HG02885 (cell line): Measurements from ENCODE around the gene GOLGA2.
A peak's percentile ranks its signal among the peaks of the same experiment; 100 is the strongest.
"Not testable (repeated sequence)": the region's sequence is repeated elsewhere in the genome, so short reads cannot be mapped to it uniquely, and the experiment has no call there.

Experiments used
- ATAC-seq: cut with Tn5 transposase; IDR thresholded peaks from one replicate; pipeline ENCODE4 v1.9.1; 2021; ENCODE audit warnings: mild to moderate bottlenecking; ENCODE audit not compliant: unreplicated experiment, poor library complexity

The GOLGA2 gene

DNA sequence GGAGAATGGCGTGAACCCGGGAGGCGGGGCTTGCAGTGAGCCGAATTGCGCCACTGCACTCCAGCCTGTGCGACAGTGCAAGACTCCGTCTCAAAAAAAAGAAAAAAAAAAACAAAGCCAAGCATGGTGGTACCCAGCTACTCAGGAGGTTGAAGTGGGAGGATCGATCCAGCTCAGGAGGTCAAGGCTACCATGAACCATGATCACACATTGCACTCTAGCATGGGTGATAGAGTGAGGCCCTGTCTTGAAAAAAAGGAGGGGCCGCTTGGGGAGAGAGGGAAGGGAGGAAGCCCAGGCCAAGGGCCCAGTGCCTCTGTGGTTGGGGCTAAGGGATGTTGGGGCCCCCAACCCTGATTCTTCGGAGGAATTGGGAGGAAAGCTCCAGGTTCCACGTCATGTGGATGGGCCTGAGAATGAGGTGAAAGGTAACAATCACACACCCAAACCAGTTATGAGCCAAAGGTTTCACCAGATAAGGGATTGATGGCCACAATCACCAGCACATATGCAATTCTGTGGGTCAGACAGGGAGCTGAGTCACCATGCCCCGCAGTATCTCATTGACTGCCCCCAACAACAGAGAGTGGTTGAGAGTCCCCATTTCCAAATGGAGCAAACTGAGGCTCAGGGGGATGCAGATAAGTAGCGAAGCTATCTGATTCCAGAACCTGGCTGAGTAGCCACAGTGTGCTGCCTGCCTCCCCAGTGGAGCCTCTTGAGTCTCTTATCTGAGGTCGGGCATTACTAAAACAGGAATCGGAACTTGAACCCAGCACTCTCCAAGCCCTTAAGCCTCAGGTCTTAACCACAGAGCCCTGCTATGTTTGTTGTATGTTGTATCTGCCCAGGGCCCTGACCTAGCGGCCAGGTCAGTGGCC, 20.8 kb upstream of the GOLGA2 start:
- no peak for ATAC-seq

- no peak for ATAC-seq
Observed at GRCh38 chr9:128294142-128294541, 18.3 kb upstream of the GOLGA2 start.

- ATAC-seq, result no peak
Observed at GRCh38 chr9:128293091-128293490, 17.3 kb upstream of the GOLGA2 start.

DNA sequence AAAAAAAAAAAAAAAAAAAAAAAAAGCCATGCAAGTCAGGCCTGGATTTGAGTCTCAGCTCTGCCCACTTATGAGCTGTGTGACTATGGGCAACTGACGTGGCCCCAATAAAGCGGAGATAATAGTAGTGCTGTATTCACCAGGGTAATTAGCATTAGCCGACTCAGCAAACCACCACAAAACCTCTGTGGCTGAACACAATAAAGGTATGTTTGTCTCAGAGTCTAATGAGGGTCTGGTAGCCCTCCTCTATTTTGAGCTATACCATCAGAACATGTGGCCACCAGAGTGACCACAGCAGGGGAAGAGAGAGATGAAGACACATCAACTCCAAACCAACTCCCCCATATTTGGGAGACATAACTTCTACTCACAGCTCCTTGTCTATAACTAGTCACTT, 16.2 kb upstream of the GOLGA2 start:
- no peak for ATAC-seq

DNA sequence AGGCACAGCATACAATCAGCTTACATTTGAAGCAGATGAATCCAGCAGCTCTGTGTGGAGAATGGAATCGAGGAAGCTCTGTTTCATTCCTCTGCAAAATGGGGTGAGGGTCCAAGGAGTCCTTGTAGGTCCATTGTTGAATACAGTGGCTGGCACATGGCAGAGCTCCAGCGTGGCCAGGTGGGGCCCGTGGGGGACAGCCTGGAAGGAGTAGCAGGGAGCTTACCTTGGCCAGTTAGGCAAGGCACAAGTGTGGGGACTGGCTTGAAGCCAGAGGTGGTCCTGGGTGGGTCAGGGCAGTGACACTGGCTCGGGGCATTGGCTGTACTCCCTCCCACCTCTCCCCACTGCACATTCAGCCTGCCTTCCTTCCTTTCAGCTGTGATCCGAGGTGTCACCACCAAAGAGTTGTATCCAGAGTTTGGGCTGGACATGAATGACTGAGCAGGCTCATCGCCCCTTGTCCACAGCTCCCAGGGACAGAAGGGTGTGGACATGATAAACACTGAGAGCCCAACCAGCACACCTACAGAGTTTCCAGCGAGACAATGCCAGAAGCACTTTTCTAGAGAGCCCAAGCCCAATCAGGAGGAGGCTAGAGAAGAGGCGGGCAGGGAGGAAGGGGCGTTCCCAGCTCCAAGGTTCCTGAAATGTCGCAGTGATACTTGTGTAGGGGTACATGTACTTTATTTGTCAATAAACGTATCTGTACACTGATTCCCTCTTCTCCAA, 12.6 kb upstream of the GOLGA2 start:
- ATAC-seq, result no peak

DNA sequence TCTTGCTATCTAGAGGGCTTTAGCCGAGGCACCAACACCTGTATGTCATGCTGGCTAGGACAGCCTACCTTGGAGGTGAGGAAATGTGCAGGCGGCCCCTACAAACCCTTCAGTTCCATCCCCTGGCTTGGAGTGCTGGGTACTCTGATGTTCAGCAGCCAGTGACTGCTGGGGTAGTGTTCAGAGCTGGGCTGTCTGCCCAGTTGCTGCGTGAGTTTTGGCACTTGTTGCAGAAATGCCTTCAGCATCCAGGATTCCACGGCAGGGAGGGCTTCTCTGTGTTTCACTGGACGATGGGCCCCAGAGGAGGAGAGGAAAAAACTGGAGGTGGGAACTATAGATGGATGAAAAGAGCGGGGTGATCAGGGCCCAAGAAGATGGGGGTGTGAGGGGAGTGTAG, 10.6 kb upstream of the GOLGA2 start:
- ATAC-seq, result no peak

DNA sequence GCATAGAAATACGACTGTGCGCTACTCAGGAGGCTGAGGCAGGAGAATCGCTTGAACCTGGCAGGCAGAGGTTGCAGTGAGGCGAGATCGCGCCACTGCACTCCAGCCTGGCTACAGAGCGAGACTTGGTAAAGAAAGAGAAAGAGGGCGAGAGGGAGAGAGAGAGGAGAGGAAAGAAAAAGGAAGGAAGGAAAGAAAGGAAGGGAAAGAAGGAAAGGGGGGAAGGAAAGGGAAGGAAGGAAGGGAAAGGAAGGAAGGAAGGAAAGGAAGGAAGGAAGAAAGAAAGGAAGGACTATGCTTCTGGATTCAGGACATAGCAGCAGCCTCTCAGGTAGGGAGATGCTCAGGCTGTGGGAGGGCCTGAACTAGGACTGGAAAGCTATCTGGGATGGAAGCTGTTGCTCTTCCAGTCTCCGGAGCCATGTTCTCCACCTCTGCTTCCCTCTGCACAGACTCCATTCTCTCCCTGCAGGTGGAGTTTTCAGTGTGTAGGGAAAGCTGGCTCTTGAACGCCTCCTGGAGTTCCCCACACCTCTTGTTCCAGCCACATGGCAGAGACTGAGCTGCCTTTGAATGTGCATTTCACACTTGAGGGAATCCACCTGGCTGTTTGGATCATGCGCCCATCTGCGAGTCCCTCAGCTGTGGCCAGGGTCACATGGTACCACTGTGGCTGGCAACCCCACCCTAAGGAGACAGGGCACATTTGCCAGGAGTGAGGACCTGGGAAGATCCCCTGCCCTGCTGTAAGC, 9.4 kb upstream of the GOLGA2 start:
- no peak for ATAC-seq

GRCh38 chr9:128282500-128282899, 6.7 kb upstream of the GOLGA2 start:
- ATAC-seq, result no peak

DNA sequence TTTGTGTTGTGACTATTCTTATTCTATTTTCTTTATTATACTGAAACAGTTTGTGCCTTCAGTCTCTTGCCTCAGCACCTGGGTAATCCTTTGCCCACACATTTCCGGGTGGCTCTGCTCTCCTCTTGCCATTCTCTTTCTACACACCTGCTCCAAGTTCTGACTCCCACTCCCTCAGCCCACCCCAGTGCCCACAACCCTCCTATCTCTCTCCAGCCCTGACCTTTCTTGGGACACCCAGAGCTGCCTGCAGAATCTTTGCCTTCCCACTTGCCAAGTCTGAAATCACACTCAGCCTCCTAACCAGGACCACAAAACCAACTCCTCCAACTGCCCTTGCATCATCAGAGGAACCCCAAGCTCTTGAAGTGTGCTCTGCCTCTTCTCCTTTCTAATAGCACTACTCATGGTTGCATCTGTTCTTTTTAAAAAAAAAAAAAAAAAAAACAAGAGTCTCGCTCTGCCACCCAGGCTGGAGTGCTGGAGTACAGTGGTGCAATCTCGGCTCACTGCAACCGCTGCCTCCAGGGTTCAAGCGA, 4.3 kb upstream of the GOLGA2 start:
- no peak for ATAC-seq

- ATAC-seq, result not testable (repeated sequence)
Observed at GRCh38 chr9:128279088-128280073, 3.6 kb upstream of the GOLGA2 start.

DNA sequence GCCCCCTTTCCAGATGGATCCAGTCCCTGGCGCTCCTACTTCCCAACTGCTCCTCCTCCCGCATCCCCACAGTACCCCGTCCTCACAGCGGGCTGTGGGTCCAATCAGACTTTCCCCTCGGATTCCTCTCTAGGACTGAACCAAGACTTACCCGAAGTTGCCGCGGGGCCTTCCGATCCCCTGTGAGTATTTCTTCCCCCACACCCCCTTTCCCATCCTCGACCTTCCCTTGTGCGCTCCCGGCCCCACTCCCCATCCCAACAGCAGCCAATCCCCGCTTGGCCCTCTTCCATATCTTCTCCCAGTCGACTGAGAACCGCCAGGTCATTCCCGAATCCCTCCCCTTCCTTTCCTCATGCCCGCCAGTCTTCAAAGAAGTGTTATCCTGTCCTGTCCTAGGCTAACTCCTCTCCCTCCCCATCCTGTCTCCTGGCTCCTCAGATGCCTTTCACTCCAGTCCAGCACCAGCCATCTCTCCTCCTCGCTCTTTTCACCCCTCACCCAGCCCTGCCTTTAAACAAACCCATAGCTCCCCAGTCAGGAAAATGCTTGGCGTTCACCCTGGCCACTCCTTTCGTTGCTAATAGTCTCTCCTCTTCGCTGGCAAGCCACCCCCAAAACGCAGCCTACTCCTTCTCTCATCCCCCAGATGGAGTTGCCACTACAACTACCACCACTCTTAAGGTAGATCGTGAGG, 915 bp upstream of the GOLGA2 start:
- no peak for ATAC-seq

DNA sequence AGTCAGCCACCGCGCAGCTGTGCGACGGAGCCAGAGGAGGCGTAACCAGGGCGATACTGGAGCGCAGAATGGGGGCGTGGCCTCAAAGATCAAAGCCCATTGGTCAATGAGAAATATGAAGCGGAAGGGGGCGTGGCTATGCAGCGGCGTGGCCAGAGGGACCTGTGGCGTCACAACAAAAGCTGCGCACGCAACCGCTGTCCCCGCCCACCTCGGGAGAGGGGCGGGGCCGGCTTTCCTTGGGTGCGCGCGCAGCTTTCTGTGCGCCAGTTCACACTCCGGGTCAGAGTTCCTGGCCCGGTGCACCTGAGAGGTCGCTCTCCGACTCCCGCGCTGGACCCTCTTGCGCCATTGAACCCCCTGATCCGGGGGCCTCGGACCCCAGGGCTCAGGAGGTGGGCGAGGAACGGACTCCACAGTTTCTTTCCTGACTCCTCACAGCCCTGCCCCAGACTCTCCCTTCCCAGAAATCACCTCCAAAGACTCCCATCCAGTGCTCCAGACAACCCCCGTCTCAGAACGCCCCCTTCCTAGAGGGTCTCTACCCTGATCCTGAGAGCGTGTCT, 284 bp upstream of the GOLGA2 start, which contains the start of gene SWI5:
SWI5 (plus strand) TSS at position 269 of the 566 bp plus-strand sequence.
- peak; percentile 97 for ATAC-seq

DNA sequence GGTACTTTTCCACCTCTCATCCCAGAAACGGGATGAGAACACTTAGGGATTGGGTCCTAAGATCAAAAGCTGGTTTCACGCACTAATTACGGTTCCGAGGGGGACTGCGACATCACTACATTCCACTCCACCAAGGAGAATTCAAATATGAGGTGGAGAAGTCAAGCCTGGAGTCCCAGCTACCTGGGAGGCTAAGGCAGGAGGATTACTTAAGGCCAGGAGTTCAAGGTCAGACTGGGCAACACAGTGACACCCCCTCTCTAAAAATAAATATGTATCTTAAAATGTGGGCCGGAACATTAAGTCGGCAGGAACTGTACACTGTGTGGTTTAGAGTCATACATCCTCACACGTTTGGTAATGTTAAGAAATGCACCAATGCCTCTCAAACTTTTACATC, 1.6 kb downstream of the GOLGA2 start:
- ATAC-seq, result no peak

DNA sequence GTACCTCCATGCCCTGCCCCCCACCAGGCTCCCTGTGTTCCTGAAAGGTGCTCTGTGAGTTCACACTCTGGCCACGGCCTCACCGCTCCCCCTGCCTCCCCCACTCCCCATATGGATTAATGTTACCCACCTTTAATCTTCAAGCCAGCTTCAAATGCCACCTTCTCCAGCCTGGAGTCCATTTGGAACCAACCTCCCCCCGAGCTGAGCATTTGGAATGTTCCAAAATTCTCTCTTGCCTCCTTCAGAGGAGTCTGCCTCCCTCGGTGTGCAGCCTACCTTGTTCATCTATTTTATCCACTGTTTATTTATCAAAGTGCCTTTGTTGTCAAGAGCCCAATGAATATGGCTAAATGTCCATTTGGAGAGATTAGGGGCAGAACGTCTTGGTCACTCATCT, 4.3 kb downstream of the GOLGA2 start:
- no peak for ATAC-seq

DNA sequence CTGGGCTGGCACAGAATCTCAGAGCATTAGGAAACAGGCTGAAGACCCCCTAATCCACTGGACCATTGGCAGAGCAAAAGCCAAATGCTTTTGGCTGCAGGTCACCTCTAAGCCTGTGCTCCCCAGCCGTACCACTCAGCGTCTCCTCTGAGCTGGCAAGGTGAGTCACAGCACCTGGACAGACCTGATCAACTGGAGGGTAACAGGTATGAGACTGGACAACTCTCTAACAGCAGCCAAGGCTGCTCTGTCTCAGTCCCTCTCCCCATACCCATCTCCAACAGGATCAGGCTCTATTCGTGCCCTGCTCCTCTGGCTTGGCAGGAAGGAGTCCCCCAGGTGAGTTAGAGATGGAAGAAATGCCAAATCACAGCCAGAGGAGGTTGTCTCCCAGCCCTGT, 4.7 kb downstream of the GOLGA2 start:
- no peak for ATAC-seq

DNA sequence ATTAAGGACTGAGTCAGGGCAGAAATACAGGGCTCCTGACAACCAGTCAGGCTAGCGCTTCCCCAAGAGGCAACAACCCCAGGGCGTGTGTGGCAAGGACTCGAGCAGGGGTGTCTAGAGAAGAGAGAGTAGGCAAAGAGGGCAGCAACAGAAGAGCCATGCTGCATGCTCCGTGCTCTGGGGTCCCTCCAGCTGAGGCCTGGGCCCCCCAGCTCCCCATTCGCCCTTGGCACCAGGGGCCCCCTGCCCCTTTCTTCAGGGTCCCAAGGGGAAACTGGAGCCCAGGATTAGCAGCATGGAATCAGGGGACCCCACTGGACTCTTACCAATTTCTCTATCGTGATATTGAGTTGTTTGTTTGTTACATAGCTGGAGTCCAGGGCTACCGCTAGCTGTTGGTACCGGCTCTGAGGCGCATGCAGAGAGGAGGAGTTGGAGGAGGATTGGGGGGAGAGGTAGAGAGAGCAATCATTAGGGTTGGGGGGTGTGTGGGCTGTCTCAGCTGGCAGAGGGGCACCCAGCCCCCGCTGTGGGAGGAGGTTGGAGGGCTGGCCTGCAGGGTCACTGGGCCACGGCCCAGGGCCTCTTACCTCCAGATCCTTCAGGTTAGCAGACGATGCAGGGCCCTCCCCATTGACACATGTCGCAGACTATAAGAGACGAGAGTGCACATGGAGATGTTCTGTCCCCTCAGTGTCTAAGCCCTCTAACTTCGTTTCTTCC, 8.8 kb downstream of the GOLGA2 start:
- ATAC-seq, result no peak

- ATAC-seq, result no peak
Observed at GRCh38 chr9:128265348-128265847, 10.4 kb downstream of the GOLGA2 start.

DNA sequence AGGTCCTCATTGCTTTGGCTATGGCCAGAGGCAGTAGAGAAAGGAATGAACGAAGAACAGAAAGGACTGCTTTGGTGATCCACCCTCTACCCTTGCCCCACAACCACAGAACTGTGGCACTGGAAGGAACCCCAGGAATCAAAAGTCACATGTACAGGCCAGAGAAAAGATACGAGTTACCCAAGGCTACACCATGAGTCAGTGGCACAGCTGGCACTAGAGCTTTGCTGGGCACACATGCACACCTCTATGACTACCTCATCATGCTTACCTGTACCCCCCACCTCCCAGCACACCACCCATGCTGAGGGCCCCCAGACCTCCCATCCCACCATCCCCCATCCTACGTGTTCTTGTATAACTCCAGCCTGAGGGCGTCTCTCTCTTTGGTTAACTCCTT, 13.1 kb downstream of the GOLGA2 start:
- no peak for ATAC-seq
